Pancreas (tissue), 10 donors: ENCODE measurements around the gene PCDHB13. TPM values are rescaled to one million over a fixed set of nuclear protein-coding genes. Genes with fewer than 3 reads are reported as not detected.
A peak's percentile ranks its signal among the peaks of the same experiment; 100 is the strongest.
"Not testable (repeated sequence)": the region's sequence is repeated elsewhere in the genome, so short reads cannot be mapped to it uniquely, and the experiment has no call there.

Experiments used
- ATAC-seq, 4 donors: fragments of 200-7000 bp; cut with Tn5 transposase; one replicate each; pipeline versions ENCODE4 v1.8.0 to v1.9.1; 2020; ENCODE audit warnings: mild to moderate bottlenecking in 4 of 4, moderate library complexity in 4 of 4
- DNase-seq, 6 donors: peaks; one replicate each; pipeline ENCODE4 v3.0.0-alpha.2; 2020
- FAIRE-seq: peaks from 2 replicates; lab custom pipeline; 2012; peaks lifted over from hg19 to GRCh38; lab: Jason Lieb, UNC
- H3K27ac ChIP-seq, 4 donors: fragments of 200-600 bp; sonication (generic); 1 replicate in 3 of 4; 2 replicates in 1 of 4; pipeline versions ENCODE4 v1.5.0 to v1.8.0; 2020
- H3K27me3 ChIP-seq, 4 donors: fragments of 200-600 bp; one replicate each; pipeline ENCODE4 v1.8.0; 2021
- H3K36me3 ChIP-seq, 3 donors: fragments of 200-600 bp; sonication (generic) in 1 of 3; one replicate each; pipeline versions ENCODE4 v1.5.0 to v1.8.0; 2020 to 2021
- H3K4me1 ChIP-seq, 3 donors: fragments of 200-600 bp; one replicate each; pipeline ENCODE4 v1.8.0; 2021
- H3K4me3 ChIP-seq, 4 donors: fragments of 200-600 bp; sonication (generic) in 2 of 4; one replicate each; pipeline versions ENCODE4 v1.5.0 to v1.8.0; 2020 to 2021
- H3K9me3 ChIP-seq, 4 donors: fragments of 200-600 bp; one replicate each; pipeline ENCODE4 v1.8.0; 2021
- CTCF ChIP-seq, 4 donors: fragments of 200-600 bp; sonication (generic) in 3 of 4; IDR thresholded peaks; one replicate each; pipeline versions ENCODE4 v1.5.0 to v1.8.0; 2021; ENCODE audit warnings: antibody characterized with exemption in 4 of 4
- WGBS, 2 donors: extraction: QIAGEN DNeasy Blood & Tissue Kit; methylation state at CpG; one replicate each; pipeline ENCODE4 v1.1.7; 2013; 5-methylcytosine and 5-hydroxymethylcytosine counted together
- intact Hi-C, 3 donors: fragments of 100-400 bp; cut with DNase I; formaldehyde crosslinking; loops; one replicate each; pipeline versions ENCODE4 v1.11.1 to v1.14.2; 2022
- polyA plus RNA-seq, 2 donors: library from polyadenylated mRNA; stranded (reverse); fragments of 200-250 nt; gene quantifications; one replicate each; pipeline ENCODE4 v1.2.3, GENCODE V29; 2013
- total RNA-seq, 6 donors: library from RNA; stranded (reverse); fragmentation: NEBNext Ultra II Directional in 4 of 6; extraction: Animal tissue kit (Norgen Biotek cat#: 25700) in 4 of 6; gene quantifications; one replicate each; pipeline versions ENCODE4 v1.2.1 to v1.2.4, GENCODE V29; 2021 to 2023
- donor health status: healthy with polysubstance abuse.
- donor health status: DM: no; HTN: no; CAD: no; lungs with moderate emphysema.
- donor health status: DM: no; HTN: no; CAD: no.
- donor health status: control.
- donor health status: control.
- donor health status: Bipolar disorder and iron deficiency.
- donor health status: DM: yes; HTN: yes; CAD: no.
- donor health status: DM: no; HTN: no; CAD: no.
- donor health status: DM: no; HTN: no; CAD: no.
- donor health status: DM: yes; HTN: yes; CAD: no.

PCDHB13 gene
- total and polyA plus RNA-seq, 8 donors = 1.2 to 3.3 (median 2.7) TPM

- ATAC-seq = peak in 1 of 4 donors; percentile 38
- Histone ChIP-seq H3K27ac (no peak within 1 kb of the TSS), H3K4me3 (no peak within 1 kb of the TSS), H3K4me1 (no peaks in the 10 kb centered on the region), H3K27me3 (no peaks in the 10 kb centered on the region), H3K36me3 (no peaks in the 10 kb centered on the region), H3K9me3 (peaks cover 0 to under 1% (median 0%) of the 10 kb centered on the region in 4 donors)
- WGBS, 2 donors = 19 to 20% methylated on average over 8 to 9 of the region's 9 CpGs
- no peak for TF ChIP-seq CTCF (IDR thresholded peaks at IDR 0.05)
- intact Hi-C loops = no loop called here
- DNase-seq = no peak
- FAIRE-seq = no peak
Measured at GRCh38 chr5:141186897-141187512, 26.7 kb upstream of the PCDHB13 start, which contains the start of gene PCDHB9. TSS of gene PCDHB9 (plus strand) at chr5:141187161. CDS start at chr5:141187319, 158 bp downstream.

GRCh38 chr5:141188682-141189081 lies 25.0 kb upstream of the PCDHB13 start:
- ATAC-seq, H3K36me3 ChIP-seq, DNase-seq, H3K9me3 ChIP-seq, intact Hi-C loops, H3K27me3 ChIP-seq, H3K27ac ChIP-seq, H3K4me3 ChIP-seq, FAIRE-seq, H3K4me1 ChIP-seq: not testable (repeated sequence)
- WGBS, 2 donors = 33 to 40% methylated on average over 23 to 33 of the region's 37 CpGs

GRCh38 chr5:141189131-141189530 lies 24.6 kb upstream of the PCDHB13 start:
- intact Hi-C loops, H3K9me3 ChIP-seq: not testable (repeated sequence)

GRCh38 chr5:141192110-141192725 lies 21.5 kb upstream of the PCDHB13 start, which contains the start of gene PCDHB10:
TSS of gene PCDHB10 (plus strand) at chr5:141192353. CDS start at chr5:141192553, 200 bp downstream.
- H3K36me3 ChIP-seq = no peaks in the 10 kb centered on the region
- intact Hi-C loops = no loop called here
- H3K4me3 ChIP-seq = no peak within 1 kb of the TSS
- no peak for DNase-seq
- FAIRE-seq = no peak
- WGBS, 2 donors = 3 to 7% methylated on average over 10 of the region's 10 CpGs
- TF ChIP-seq CTCF (IDR thresholded peaks at IDR 0.05) = no peak
- H3K4me1 ChIP-seq = no peaks in the 10 kb centered on the region
- H3K27ac ChIP-seq = no peak within 1 kb of the TSS
- H3K27me3 ChIP-seq = peaks cover 0 to 8% (median 2%) of the 10 kb centered on the region in 4 donors
- ATAC-seq = peak in 2 of 4 donors; percentile 41 to 55
- H3K9me3 ChIP-seq = no peaks in the 10 kb centered on the region

More at GRCh38 chr5:141189131-141189530, 24.6 kb upstream of the PCDHB13 start:
- WGBS, 2 donors = 16 to 29% methylated on average over 13 to 35 of the region's 35 CpGs
- H3K36me3 ChIP-seq, ATAC-seq, DNase-seq, H3K4me1 ChIP-seq, H3K27me3 ChIP-seq, H3K4me3 ChIP-seq, H3K27ac ChIP-seq, FAIRE-seq: not testable (repeated sequence)

- intact Hi-C loops, DNase-seq, H3K27me3 ChIP-seq, ATAC-seq, H3K27ac ChIP-seq, H3K36me3 ChIP-seq, H3K4me3 ChIP-seq, H3K9me3 ChIP-seq, H3K4me1 ChIP-seq, FAIRE-seq: not testable (repeated sequence)
- WGBS, 2 donors = 25 to 34% methylated on average over 7 to 32 of the region's 37 CpGs
Measured at GRCh38 chr5:141194332-141194731, 19.4 kb upstream of the PCDHB13 start.

- Histone ChIP-seq H3K27ac (no peak overlapping the region), H3K27me3 (peaks cover 0 to 8% (median 2%) of the 10 kb centered on the region in 4 donors), H3K4me3 (no peak overlapping the region), H3K9me3 (no peaks in the 10 kb centered on the region), H3K36me3 (no peaks in the 10 kb centered on the region), H3K4me1 (no peaks in the 10 kb centered on the region)
- DNase-seq (no peak), FAIRE-seq (no peak), ATAC-seq (no peak)
- intact Hi-C loops = no loop called here
- 21 to 25% methylated on average over 3 of the region's 3 CpGs for WGBS, 2 donors
- TF ChIP-seq CTCF (IDR thresholded peaks at IDR 0.05) = no peak
Measured at GRCh38 chr5:141196363-141196762, 17.4 kb upstream of the PCDHB13 start.
